ENCODE measurements around the gene MEN1.

The MEN1 gene

GRCh38 chr11:64801158-64801464 lies 9.2 kb downstream of the MEN1 start:
- DNase-seq (ENCODE audit: low spot score), result no peak

DNA sequence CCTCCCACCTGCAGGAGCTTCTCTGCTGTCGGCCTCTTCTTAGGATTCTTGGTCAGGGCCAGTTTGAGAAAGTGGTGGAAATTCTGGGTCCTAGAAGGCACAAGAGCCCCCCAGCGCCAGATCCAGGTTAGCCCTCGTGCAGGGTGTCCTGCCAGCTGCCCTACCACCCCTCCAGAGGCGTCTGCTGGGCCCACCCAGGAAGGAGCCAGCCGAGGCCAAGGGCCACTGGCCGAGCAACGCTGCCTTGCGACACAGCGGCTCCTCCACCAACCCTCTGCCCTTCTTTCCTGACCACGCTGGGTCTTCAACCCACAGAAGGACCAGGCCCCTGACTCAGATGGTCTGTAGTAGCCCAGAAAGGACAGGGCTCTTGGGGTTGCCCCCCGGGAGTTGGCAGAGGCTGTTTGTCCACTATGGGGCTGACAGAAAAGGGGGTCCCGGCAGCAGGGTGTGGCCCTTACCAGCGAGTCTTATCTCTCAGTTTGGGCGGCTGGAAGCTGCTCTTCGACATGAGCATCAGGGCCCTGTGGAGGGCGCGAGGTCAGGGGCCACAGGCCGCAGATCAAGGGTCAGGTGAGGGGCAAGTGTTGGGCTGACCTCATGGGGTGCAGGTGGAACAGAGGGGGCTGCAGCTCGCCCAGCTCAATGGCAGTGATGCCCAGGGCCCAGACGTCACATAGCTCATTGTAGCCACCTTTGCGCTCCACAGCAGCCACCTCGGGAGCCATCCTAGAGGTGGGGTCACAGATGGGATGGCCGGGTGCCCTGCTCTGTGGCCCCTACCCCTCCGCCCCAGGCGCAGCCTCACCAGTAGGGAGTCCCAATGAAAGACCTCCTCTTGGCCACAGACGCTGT lies 9.8 kb downstream of the MEN1 start:
- no peak for DNase-seq (ENCODE audit: low spot score)

DNA sequence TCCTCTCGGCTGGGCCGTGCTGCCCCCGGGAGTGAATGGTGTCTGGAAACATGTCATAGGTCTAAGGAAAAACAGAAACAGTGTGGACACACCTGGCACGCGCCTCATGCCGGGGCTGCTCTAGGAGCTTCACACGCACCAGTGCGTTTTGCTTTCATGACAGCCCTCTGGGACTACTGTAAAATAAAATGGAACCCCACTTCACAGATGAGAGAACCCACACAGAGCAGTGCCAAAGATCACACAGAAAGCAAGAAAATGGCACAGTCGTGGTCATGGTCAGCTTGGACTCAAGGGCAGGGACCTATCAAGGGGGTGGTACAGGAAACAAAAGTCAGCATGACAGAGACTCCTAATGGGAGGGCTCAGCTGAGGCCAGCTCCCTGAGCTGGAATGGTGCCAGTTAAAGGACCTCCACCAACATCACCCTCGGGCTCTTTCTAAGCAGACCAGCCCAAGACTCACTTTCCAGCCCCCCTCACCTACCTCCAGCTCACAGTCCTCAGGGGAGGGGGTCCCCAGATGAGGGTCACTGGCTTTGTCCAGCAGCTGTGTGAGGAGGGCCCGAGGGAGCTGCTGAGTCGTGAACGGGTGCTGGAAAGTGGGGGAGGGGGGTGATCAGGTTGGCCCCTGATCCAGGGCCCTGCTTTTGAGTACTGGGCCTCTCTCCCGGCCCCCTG lies 10.6 kb downstream of the MEN1 start:
- no peak for DNase-seq (ENCODE audit: low spot score)

DNA sequence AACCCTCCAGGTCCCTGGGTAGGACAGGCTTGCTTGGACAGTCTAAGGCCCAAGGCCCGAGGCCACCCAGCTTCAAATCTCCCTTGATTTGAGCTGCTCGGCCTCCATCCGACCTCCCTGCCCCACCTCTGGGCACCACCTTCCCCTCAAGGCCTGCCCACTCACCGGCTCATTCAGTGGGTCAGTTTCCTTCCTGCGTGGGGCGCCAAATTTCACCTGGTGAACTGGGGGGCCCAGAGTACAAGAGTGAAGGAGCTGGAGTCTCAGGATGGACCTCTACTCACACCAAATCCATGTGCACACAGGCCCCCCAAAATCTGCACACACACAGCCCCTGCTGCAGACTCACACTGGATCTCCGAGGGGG lies 11.1 kb downstream of the MEN1 start:
- no peak for DNase-seq (ENCODE audit: low spot score)

GRCh38 chr11:64796757-64797541 lies 13.4 kb downstream of the MEN1 start:
- DNase-seq (ENCODE audit: low spot score), result no peak

- DNase-seq (ENCODE audit: low spot score), result no peak
Measured at GRCh38 chr11:64796047-64796756, 14.1 kb downstream of the MEN1 start.

DNA sequence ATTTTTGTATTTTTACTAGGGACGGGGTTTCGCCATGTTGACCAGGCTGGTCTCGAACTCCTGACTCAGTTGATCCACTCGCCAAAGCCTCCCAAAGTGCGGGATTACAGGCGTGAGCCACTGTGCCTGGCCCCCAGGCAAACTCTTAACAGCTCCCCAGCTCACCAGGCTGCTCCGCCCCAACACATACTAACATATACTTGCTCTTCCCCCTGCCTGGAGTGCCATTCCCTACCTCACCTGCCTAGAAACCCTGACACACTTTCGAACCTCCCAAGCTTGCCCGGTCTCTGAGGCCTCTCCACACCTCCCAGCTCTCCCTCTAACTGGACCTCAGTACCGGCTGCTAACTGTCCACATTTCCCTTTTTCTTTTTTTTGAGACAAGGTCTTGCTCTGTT lies 15.8 kb downstream of the MEN1 start:
- DNase-seq (ENCODE audit: low spot score), result no peak

DNA sequence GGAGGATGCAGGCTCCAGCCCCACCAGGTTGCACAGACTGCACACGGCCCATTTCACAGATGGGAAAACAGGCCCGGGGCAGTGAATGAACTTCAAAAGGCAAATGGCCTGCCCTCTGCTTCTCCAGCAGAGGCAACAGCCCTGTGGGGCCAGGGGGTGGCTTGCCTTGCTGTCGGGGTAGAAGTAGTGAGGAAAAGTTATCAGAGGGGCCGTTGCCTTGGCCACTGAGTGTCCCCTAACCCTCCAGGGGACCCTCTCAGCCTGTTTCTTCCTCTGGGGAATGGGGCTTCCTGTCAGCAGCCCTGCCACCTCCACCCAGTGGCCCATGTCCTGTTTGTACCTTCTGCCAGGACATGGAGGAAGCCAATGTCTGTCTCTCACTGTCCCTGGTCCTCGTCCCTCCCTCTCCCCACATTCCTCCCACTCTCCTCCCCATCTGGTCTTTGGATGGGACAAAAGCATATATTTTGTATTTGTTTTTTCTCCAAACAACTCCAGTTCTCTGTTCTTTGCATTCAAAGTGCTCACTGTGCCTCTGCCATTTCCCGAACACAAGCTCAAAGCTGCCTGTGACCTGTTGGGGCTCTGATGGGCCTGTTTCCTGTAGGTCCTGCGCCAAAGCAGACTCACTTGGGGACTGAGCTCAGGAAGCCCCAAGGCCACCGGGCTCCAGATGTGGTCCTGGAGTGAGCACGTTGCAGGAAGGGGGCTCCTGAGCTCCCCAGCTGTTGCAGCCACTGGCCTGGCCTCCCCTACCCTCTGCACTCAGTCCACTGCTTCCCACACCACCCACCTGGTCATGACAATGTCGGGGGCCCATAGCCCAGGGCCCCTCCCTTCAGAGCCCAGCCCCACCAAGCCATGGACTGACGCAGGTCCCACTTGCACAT lies 16.8 kb downstream of the MEN1 start:
- no peak for DNase-seq (ENCODE audit: low spot score)

GRCh38 chr11:64792482-64792881 lies 17.9 kb downstream of the MEN1 start:
- no peak for DNase-seq (ENCODE audit: low spot score)

- no peak for DNase-seq (ENCODE audit: low spot score)
Measured at GRCh38 chr11:64791781-64792291, 18.5 kb downstream of the MEN1 start.

DNA sequence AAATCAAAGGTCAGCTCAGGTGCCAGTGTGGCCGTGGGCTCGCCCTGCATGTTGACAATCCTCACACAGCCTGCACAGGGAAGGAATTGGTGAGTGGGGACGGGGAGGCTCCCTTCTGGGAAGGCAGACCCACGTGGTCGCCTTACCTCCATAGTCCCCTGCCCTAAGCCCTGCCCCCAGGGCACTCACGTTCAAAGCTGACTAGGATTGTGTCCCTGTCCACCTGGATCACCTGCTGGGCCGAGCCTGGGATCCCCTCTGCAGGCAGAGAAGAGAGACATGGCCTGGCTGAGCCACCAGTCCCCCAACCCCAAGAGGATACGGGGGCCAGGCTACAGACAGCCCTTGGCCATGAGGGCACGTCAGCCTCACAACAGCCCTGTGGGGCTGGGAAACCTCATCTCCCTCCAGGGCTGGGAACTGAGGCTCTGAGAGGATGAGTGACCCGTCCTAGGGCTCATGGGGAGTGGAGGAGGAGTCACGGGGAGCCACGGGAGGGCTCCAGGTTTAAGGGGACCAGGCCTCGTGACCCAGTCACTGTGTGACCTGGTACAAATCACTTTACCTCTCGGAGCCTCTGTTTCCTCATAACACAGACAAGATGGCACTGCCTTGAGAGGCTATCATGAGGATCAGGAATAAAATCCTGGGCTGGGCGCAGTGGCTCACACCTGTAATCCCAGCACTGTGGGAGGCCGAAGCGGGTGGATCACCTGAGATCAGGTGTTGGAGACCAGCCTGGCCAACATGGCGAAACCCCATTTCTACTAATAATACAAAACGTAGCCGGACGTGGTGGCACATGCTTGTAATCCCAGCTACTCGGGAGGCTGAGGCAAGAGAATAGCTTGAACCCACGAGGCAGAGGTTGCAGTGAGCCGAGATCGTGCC lies 19.9 kb downstream of the MEN1 start:
- DNase-seq (ENCODE audit: low spot score), result no peak

DNA sequence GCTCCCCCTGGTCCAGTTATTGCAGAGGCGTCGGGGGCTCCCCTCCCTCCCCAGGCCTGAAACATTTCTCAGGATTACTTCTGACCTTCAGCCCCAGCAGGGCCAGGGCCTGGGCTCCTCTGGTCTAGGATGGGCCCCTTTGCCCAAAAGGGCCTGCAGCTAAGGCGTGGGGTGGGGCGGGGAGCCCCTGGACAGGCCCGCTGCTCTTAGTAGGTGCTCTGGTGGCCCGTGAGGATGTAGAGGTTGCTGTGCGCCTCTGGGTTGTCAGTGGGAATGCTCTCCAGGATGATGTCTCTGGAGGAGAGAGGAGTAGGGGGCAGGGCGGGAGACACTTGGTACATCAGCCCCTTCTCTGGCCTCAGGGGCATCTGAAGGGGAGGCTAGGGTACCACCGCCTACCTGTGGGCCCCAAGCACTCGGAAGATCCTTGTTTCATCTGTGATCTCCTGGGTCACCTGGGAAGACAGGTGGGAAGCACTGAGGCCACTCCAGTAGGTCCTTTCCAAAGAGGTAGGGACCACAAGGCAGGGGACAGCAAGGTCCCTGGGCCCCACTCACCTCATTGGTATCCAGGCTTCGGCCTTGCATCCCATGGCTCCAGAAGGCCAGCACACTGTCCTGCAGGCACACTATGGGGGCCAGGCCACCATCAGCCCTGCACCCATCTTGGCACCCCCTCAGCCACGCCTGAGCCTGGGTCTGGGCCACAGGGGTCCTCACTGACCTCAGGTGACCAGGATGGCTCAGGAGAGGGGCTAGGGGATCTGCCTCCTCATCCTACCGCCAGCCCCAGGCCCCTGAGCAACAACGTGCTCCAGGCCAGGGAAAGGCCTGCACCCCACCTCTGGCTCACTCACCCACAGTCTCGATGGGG lies 20.8 kb downstream of the MEN1 start:
- no peak for DNase-seq (ENCODE audit: low spot score)

DNA sequence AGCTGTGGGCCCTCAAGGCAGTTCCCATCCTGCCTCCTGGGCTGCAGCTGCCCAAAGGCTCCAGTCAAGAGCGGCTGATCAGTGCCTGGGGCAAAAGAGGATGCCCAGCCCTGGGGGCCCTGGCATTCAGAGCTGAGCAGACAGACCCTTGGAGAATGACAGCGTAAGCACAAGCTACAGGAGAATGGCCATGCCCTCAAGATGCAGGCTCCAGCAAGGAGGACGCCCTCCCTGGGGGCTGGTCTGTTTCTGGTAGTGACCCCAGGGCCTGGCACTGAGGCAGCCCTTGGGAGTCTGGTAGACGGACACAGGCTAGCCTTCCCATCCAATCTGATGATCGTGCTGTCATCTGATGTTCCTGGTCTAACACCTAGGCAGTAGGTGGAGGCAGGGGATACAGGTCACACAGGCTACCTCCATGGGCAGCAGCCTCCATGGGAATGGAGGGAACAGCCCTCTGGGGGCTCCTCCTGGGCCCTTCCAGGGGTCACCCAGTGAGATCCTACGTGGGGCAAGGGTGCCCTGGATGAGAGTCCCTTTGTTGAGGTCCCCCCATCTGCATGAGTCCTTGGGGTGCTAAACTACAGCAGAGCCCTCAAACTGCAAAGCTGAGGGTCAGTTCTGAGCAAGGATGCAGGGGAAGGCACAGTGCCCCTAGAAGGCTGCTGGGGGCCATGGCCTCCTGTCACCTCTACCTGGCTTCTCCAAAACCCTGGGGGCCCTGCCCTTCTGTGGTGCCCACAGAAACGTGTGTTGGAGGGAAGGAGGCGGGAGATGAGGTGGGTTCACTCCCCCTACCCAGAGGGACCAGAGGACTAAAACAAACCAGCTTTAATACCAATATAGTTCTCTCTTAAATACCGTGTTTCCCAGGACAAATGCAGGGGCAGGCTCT lies 21.8 kb downstream of the MEN1 start:
- DNase-seq (ENCODE audit: low spot score), result no peak

- DNase-seq (ENCODE audit: low spot score), result peak; percentile 35
Measured at GRCh38 chr11:64787526-64788320, 22.6 kb downstream of the MEN1 start.

GRCh38 chr11:64786308-64786707 lies 24.0 kb downstream of the MEN1 start:
- no peak for DNase-seq (ENCODE audit: low spot score)

- DNase-seq (ENCODE audit: low spot score), result no peak
Measured at GRCh38 chr11:64784813-64785581, 25.4 kb downstream of the MEN1 start.
